Endothelial cell of umbilical vein (primary cell): ENCODE measurements around the gene PRIMA1. TPM values are rescaled to one million over a fixed set of nuclear protein-coding genes. Genes with fewer than 3 reads are reported as not detected.

Experiments used
- BruUV-seq: library from RNA; stranded (reverse); fragments of 400-500 nt; replicated peaks from 2 replicates; lab custom pipeline; 2021; lab: Mats Ljungman, UMichigan
- CTCF ChIA-PET: fragments of 300-600, 350-600 bp; sonication (Branson Sonifier 250); formaldehyde crosslinking; loops from one replicate; lab custom pipeline; 2021; ENCODE audit warnings: antibody characterized with exemption, inconsistent platforms; lab: Charles Lee
- POLR2A ChIA-PET: fragments of 300-600, 350-600 bp; sonication (Branson Sonifier 250); formaldehyde crosslinking; loops from one replicate; lab custom pipeline; 2021; ENCODE audit warnings: antibody characterized with exemption, inconsistent platforms; lab: Charles Lee
- DNase-seq: peaks from one replicate; pipeline ENCODE4 v3.0.0-alpha.2; 2011; ENCODE audit warnings: low read depth, low spot score
- FAIRE-seq: peaks from 2 replicates; lab custom pipeline; 2011; peaks lifted over from hg19 to GRCh38; lab: Jason Lieb, UNC
- H2AFZ ChIP-seq: 2 replicates; pipeline ENCODE4 v1.6.0; 2012; ENCODE audit warnings: low read depth, low read length, control low read depth, inconsistent platforms
- H3K27ac ChIP-seq: 2 replicates; pipeline ENCODE4 v1.5.1; 2011; ENCODE audit warnings: low read depth, mild to moderate bottlenecking, control low read depth, low read length, moderate library complexity; ENCODE audit not compliant: insufficient read depth
- H3K27me3 ChIP-seq, 2 experiments: 2 replicates each; pipeline versions ENCODE4 v1.6.0 to v1.6.1; 2011; ENCODE audit warnings: low read length in 2 of 2, mixed read lengths in 1 of 2; ENCODE audit not compliant: control insufficient read depth in 2 of 2, insufficient read depth in 2 of 2
- H3K36me3 ChIP-seq, 2 experiments: 2 replicates in 1 of 2; 3 replicates in 1 of 2; pipeline ENCODE4 v1.5.1; 2011; ENCODE audit warnings: low read length in 2 of 2, mild to moderate bottlenecking in 1 of 2, moderate library complexity in 1 of 2; ENCODE audit not compliant: control insufficient read depth in 2 of 2, insufficient read depth in 2 of 2; ENCODE audit errors: extremely low read depth in 1 of 2
- H3K4me1 ChIP-seq: 3 replicates; pipeline ENCODE4 v1.5.1; 2011; ENCODE audit warnings: mild to moderate bottlenecking, low read length; ENCODE audit not compliant: control insufficient read depth, insufficient read depth; ENCODE audit errors: extremely low read depth
- H3K4me2 ChIP-seq: 2 replicates; pipeline ENCODE4 v1.6.1; 2011; ENCODE audit warnings: low read length, control low read depth, mixed read lengths; ENCODE audit not compliant: insufficient read depth
- H3K4me3 ChIP-seq, 3 experiments: fragments of 200-600 bp in 1 of 3; sonication (generic), shearing (Covaris generic) in 1 of 3; replicated peaks in 1 of 3; 2 replicates each; pipeline ENCODE4 v1.5.1; 2011 to 2016; ENCODE audit warnings: control low read depth in 3 of 3, low read length in 3 of 3, mild to moderate bottlenecking in 2 of 3, inconsistent platforms in 1 of 3, low read depth in 1 of 3, moderate library complexity in 1 of 3; ENCODE audit not compliant: insufficient read depth in 1 of 3
- H3K79me2 ChIP-seq: 2 replicates; pipeline ENCODE4 v1.6.0; 2012; ENCODE audit warnings: low read length, inconsistent platforms; ENCODE audit not compliant: control insufficient read depth, insufficient read depth
- H3K9ac ChIP-seq: replicated peaks from 2 replicates; pipeline ENCODE3; 2011; ENCODE audit warnings: low read length, control low read depth; ENCODE audit not compliant: insufficient read depth; ENCODE audit errors: extremely low read depth
- H3K9me1 ChIP-seq: replicated peaks from 3 replicates; pipeline ENCODE4 v1.6.0; 2011; ENCODE audit warnings: mild to moderate bottlenecking, low read length; ENCODE audit not compliant: control insufficient read depth, insufficient read depth; ENCODE audit errors: extremely low read depth
- H3K9me3 ChIP-seq: replicated peaks from 2 replicates; pipeline ENCODE4 v1.5.1; 2012; ENCODE audit warnings: low read length, inconsistent platforms; ENCODE audit not compliant: control insufficient read depth, insufficient read depth
- H4K20me1 ChIP-seq: replicated peaks from 2 replicates; pipeline ENCODE3; 2011; ENCODE audit warnings: mild to moderate bottlenecking, low read length; ENCODE audit not compliant: control insufficient read depth, insufficient read depth; ENCODE audit errors: extremely low read depth
- CTCF ChIP-seq, 2 donors: IDR thresholded peaks; 1 replicate in 1 of 2; 2 replicates in 1 of 2; pipeline ENCODE4 v1.5.1; 2011; ENCODE audit warnings: low read length in 2 of 2, mild to moderate bottlenecking in 2 of 2, moderate library complexity in 2 of 2, control low read depth in 1 of 2, inconsistent platforms in 1 of 2, low read depth in 1 of 2; ENCODE audit not compliant: insufficient read depth in 1 of 2; ENCODE audit errors: extremely low read depth in 1 of 2
- EZH2 ChIP-seq: IDR thresholded peaks from 2 replicates; pipeline ENCODE4 v1.6.1; 2012; ENCODE audit warnings: borderline replicate concordance, low read depth, mild to moderate bottlenecking, moderate library complexity, low read length, inconsistent platforms; ENCODE audit not compliant: severe bottlenecking
- FOS ChIP-seq: IDR thresholded peaks from 2 replicates; pipeline ENCODE4 v1.6.1; 2011; ENCODE audit warnings: mild to moderate bottlenecking, low read length, moderate library complexity, borderline replicate concordance; ENCODE audit not compliant: insufficient read depth
- GATA2 ChIP-seq: IDR thresholded peaks from 2 replicates; pipeline ENCODE4 v1.7.0; 2011; ENCODE audit warnings: low read depth, mild to moderate bottlenecking, moderate library complexity, mixed read lengths, low read length; ENCODE audit not compliant: insufficient read length, insufficient read depth
- JUN ChIP-seq: IDR thresholded peaks from 2 replicates; pipeline ENCODE4 v1.6.1; 2011; ENCODE audit warnings: borderline replicate concordance, low read depth; ENCODE audit not compliant: insufficient read length, insufficient read depth
- MAX ChIP-seq: IDR thresholded peaks from 2 replicates; pipeline ENCODE4 v1.6.1; 2011; ENCODE audit not compliant: insufficient read depth, insufficient read length
- POLR2AphosphoS5 ChIP-seq: IDR thresholded peaks from 2 replicates; pipeline ENCODE4 v1.6.1; 2012; ENCODE audit warnings: low read depth, mild to moderate bottlenecking, control low read depth, low read length, moderate library complexity; ENCODE audit not compliant: insufficient read depth
- dilution Hi-C: fragments of 300-500 bp; cut with MboI; formaldehyde crosslinking; loops from one replicate; pipeline ENCODE4 v1.15.0; 2019; ENCODE audit warnings: low sequenced_read_pairs; ENCODE audit not compliant: extremely low pct_ligation_motif_present
- intact Hi-C: fragments of 100-400 bp; cut with micrococcal nuclease; formaldehyde crosslinking; loops from one replicate; pipeline ENCODE4 v1.10.0; 2022
- polyA plus RNA-seq, 4 experiments: library from polyadenylated mRNA; depleted of rRNA in 3 of 4; stranded (reverse) in 3 of 4; unstranded in 1 of 4; fragments of >200 nt; gene quantifications; 2 replicates each; pipeline versions ENCODE4 v1.2.1 to v1.2.3, GENCODE V29; 2011 to 2012; ENCODE audit warnings: missing spikeins in 1 of 4
- total RNA-seq: library from RNA; stranded (reverse); gene quantifications from 2 replicates; pipeline ENCODE4 v1.2.3, GENCODE V29; 2021

PRIMA1 gene
- total and polyA plus RNA-seq, 2 donors (not counting 3 experiments of a cell fraction or from before 2014, with no cell fraction given) = not detected

GRCh38 chr14:93753647-93754046 is 34.6 kb downstream of the PRIMA1 start:
- CTCF ChIA-PET = no interaction called here
- DNase-seq = no peak
- dilution Hi-C loops = no loop called here

More at GRCh38 chr14:93753647-93754046, 34.6 kb downstream of the PRIMA1 start:
- Histone ChIP-seq H3K4me1 (no peaks in the 10 kb centered on the region), H3K9ac (no peak overlapping the region), H2AFZ (no peak overlapping the region), H3K9me3 (no peaks in the 10 kb centered on the region), H3K27me3 (no peaks in the 10 kb centered on the region), H3K79me2 (no peaks in the 10 kb centered on the region), H3K4me3 (no peak overlapping the region), H3K36me3 (no peaks in the 10 kb centered on the region), H3K9me1 (no peaks in the 10 kb centered on the region), H3K27ac (no peak overlapping the region), H3K4me2 (no peak overlapping the region), H4K20me1 (no peaks in the 10 kb centered on the region)
- intact Hi-C loops = no loop called here
- no peak for FAIRE-seq
- POLR2A ChIA-PET = no interaction called here
- no peak for TF ChIP-seq GATA2
- no peak for TF ChIP-seq CTCF (IDR thresholded peaks at IDR 0.05; ENCODE audit: extremely low read depth in 1 of 2, insufficient read depth in 1 of 2, low read depth in 1 of 2, low read length in 2 of 2)
- TF ChIP-seq JUN = no peak
- TF ChIP-seq EZH2 = no peak
- no peak for TF ChIP-seq FOS
- TF ChIP-seq POLR2AphosphoS5 = no peak
- TF ChIP-seq MAX = no peak
- BruUV-seq = no TSS peak
